ENCODE data around the gene SERPINE2.

SERPINE2 gene

DNA sequence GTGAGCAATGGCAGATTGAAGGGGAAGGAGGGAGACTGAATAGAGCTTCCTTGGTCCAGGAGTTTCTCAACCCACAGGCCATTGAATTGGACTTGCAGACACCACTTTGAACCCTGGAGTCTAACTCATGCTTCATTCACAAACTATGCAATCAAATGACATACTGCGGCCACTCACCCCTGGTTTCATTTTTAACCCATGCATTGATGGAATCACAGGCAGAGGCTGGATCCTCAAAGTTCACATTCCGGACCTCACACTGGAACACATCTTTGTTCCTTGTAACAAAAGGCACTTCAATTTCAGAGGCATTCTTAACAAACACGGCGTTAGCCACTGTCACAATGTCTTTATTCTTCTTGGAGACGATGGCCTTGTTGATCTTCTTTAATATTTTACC, 41.1 kb downstream of the SERPINE2 start:
- H3K27me3 ChIP-seq (ENCODE audit: insufficient read depth, low read depth, severe bottlenecking), result no peaks in the 10 kb centered on the region
- no peak for DNase-seq
- no peak overlapping the region for H3K4me3 ChIP-seq (ENCODE audit: low read depth, low read length)
- no peak overlapping the region for H3K27ac ChIP-seq
- TF ChIP-seq, protein P1, sequence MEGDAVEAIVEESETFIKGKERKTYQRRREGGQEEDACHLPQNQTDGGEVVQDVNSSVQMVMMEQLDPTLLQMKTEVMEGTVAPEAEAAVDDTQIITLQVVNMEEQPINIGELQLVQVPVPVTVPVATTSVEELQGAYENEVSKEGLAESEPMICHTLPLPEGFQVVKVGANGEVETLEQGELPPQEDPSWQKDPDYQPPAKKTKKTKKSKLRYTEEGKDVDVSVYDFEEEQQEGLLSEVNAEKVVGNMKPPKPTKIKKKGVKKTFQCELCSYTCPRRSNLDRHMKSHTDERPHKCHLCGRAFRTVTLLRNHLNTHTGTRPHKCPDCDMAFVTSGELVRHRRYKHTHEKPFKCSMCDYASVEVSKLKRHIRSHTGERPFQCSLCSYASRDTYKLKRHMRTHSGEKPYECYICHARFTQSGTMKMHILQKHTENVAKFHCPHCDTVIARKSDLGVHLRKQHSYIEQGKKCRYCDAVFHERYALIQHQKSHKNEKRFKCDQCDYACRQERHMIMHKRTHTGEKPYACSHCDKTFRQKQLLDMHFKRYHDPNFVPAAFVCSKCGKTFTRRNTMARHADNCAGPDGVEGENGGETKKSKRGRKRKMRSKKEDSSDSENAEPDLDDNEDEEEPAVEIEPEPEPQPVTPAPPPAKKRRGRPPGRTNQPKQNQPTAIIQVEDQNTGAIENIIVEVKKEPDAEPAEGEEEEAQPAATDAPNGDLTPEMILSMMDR (IDR thresholded peaks at IDR 0.05; ENCODE audit: low read depth, low read length), result no peak
- peaks cover 3% of the 10 kb centered on the region; the same call in 1 of the 2 replicates for H3K36me3 ChIP-seq
- no peaks in the 10 kb centered on the region for H3K9me3 ChIP-seq (ENCODE audit: severe bottlenecking)

DNA sequence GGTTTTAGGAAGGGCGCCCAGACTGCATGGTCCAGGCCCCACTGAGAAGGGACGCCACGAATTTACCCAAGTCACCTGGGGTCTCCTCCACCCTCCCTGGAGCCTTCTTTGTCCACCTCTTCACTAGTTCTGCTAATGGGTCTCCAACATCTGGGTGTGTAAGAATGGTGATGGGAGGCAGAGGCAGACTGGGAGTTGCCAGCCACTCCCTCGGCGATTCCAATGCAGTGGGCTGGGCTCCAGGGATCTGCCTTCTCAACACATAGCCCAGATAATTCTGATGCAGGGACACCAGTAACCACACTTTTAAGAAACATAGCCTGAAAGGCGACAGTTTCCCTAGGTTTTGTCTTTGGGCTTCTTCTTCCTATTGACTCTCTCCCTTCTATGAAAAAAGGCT, 42.7 kb downstream of the SERPINE2 start:
- H3K27ac ChIP-seq, result no peak overlapping the region
- DNase-seq, result no peak
- no peaks in the 10 kb centered on the region for H3K9me3 ChIP-seq (ENCODE audit: severe bottlenecking)
- TF ChIP-seq, protein P1 (IDR thresholded peaks at IDR 0.05; ENCODE audit: low read depth, low read length), result no peak
- H3K4me3 ChIP-seq (ENCODE audit: low read depth, low read length), result no peak overlapping the region
- peaks cover 3% of the 10 kb centered on the region; the same call in 1 of the 2 replicates for H3K36me3 ChIP-seq
- no peaks in the 10 kb centered on the region for H3K27me3 ChIP-seq (ENCODE audit: insufficient read depth, low read depth, severe bottlenecking)

DNA sequence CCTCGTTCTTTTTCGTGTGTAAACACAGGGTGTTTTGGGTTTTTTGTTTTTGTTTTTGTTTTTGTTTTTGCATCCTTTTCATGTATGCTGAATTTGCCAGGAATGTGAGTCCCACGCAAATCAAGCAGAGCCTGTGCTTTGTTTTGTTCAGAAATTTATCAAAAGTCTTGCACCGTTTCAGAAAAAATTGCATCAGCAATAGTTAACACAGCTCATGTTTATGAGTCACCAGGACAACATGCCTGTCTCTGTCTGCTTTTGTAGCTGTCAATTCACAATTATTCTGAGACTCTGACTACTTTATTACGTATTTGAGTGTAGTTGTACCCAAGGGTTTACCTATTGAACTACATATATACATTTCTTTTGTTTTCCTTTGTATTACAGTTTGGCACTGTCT, 43.5 kb downstream of the SERPINE2 start:
- H3K4me3 ChIP-seq (ENCODE audit: low read depth, low read length), result no peak overlapping the region
- H3K9me3 ChIP-seq (ENCODE audit: severe bottlenecking), result no peaks in the 10 kb centered on the region
- TF ChIP-seq, protein P1 (IDR thresholded peaks at IDR 0.05; ENCODE audit: low read depth, low read length), result no peak
- no peaks in the 10 kb centered on the region for H3K36me3 ChIP-seq
- no peaks in the 10 kb centered on the region for H3K27me3 ChIP-seq (ENCODE audit: insufficient read depth, low read depth, severe bottlenecking)
- DNase-seq, result no peak
- H3K27ac ChIP-seq, result no peak overlapping the region

DNA sequence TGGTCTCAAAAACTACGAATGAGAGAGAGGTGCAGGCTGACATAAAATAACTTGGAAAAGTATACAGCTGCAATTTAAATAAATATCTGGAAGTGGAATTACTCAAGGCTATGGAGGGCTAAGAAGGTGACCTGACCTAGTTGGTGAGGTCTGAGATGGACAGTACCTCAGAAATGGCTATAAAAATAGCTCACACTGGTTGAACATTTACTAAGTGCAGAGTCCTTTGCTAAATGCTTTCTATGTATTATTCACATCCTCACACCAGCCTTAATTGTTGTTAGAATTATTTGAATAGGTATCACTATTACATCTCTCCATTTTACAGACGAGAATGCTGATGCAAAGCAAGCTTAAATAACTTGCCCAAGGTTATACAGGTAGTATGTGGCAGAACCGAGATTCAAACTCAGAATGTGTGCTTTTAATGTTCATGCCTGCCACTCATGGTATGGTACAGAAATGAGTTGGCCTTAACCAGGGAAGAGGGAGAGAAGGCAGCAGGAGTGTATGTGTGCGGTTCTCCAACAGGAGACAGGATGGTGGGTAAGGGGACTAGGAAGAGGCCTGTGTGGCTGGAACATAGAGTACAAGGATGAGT, 44.4 kb downstream of the SERPINE2 start:
- no peaks in the 10 kb centered on the region for H3K27me3 ChIP-seq (ENCODE audit: insufficient read depth, low read depth, severe bottlenecking)
- H3K4me3 ChIP-seq (ENCODE audit: low read depth, low read length), result no peak overlapping the region
- no peaks in the 10 kb centered on the region for H3K9me3 ChIP-seq (ENCODE audit: severe bottlenecking)
- DNase-seq, result no peak
- no peaks in the 10 kb centered on the region for H3K36me3 ChIP-seq
- no peak overlapping the region for H3K27ac ChIP-seq
- TF ChIP-seq, protein P1 (IDR thresholded peaks at IDR 0.05; ENCODE audit: low read depth, low read length), result no peak

DNA sequence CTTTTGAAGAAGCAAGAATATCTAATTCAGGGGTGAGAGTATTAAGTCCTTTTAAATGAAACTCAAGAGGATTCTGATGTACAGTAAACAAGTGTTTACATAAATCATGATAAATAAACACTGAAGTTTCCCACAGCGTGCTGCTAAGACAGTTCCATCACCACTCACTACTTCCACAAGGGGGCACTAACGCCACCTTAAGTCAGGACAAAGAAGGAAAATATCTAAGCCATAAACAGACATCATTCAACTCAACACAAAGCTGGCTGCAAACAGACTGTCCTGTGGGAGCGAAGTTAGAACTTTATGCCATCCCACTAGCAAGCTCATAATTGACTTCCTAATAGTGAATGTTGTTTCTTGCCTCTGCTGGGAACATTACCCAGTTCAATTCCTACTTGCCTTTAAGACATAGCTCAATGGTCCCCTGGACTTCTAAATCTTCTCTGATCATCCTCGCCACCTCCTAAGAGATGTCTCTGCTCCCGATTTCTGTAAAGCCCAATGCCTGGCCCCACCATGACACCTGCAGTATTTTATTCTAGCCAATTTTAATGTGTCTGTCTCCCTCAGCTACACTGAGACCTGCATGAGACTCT, 45.4 kb downstream of the SERPINE2 start:
- no peaks in the 10 kb centered on the region for H3K36me3 ChIP-seq
- no peaks in the 10 kb centered on the region for H3K27me3 ChIP-seq (ENCODE audit: insufficient read depth, low read depth, severe bottlenecking)
- no peak overlapping the region for H3K4me3 ChIP-seq (ENCODE audit: low read depth, low read length)
- H3K27ac ChIP-seq, result no peak overlapping the region
- H3K9me3 ChIP-seq (ENCODE audit: severe bottlenecking), result no peaks in the 10 kb centered on the region
- TF ChIP-seq, protein P1 (IDR thresholded peaks at IDR 0.05; ENCODE audit: low read depth, low read length), result peak; percentile 67
- peak; percentile 69 for DNase-seq

DNA sequence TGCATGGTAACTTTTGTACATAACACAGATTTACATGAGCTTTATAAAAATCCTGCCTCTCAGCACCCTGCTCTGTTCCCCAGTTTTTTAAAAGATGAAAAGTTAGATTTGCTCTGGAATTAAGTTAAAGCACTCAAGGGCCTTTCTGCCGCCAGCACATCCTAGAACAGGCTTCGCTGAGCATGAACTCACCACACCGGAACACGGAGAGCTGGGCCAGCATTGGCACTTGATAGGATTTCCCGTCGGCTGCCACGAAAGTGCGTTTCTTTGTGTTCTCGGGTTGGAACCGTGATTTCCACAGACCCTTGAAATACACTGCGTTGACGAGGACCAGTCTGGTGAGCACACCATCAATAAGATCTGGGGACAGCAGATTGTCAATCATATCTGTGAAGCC, 47.5 kb downstream of the SERPINE2 start:
- no peaks in the 10 kb centered on the region for H3K27me3 ChIP-seq (ENCODE audit: insufficient read depth, low read depth, severe bottlenecking)
- H3K4me3 ChIP-seq (ENCODE audit: low read depth, low read length), result no peak overlapping the region
- H3K36me3 ChIP-seq, result no peaks in the 10 kb centered on the region
- no peak overlapping the region for H3K27ac ChIP-seq
- TF ChIP-seq, protein P1 (IDR thresholded peaks at IDR 0.05; ENCODE audit: low read depth, low read length), result no peak
- no peak for DNase-seq
- no peaks in the 10 kb centered on the region for H3K9me3 ChIP-seq (ENCODE audit: severe bottlenecking)
